HepG2 (cell line): ENCODE data around the gene KATNB1. TPM values are rescaled to one million over a fixed set of nuclear protein-coding genes. Genes with fewer than 3 reads are reported as not detected.

ENCODE experiments used
- AGO1 ChIP-seq: fragments of 200-400 bp; formaldehyde crosslinking; IDR thresholded peaks from 2 replicates; pipeline ENCODE4 v1.6.1; 2017; ENCODE audit warnings: mild to moderate bottlenecking, low read depth, low read length, moderate library complexity; ENCODE audit not compliant: poor library complexity, severe bottlenecking
- ELF1 ChIP-seq: sonication (generic); formaldehyde crosslinking; IDR thresholded peaks from 2 replicates; pipeline ENCODE4 v1.4.0; 2020; ENCODE audit warnings: missing genetic modification reagents
- FOXA1 ChIP-seq, 2 experiments: fragments of 450-650 bp in 1 of 2; sonication (generic) in 1 of 2; formaldehyde crosslinking in 1 of 2; IDR thresholded peaks; 2 replicates each; pipeline versions ENCODE4 v1.4.0 to v1.6.1; 2016 to 2020; ENCODE audit warnings: missing genetic modification reagents in 1 of 2
- NFIB ChIP-seq: sonication (generic); formaldehyde crosslinking; IDR thresholded peaks from 2 replicates; pipeline ENCODE4 v1.9.0; 2021; ENCODE audit warnings: missing genetic modification reagents, mild to moderate bottlenecking, borderline replicate concordance
- RFXAP ChIP-seq: sonication (generic); formaldehyde crosslinking; IDR thresholded peaks from 2 replicates; pipeline ENCODE4 v1.4.0; 2020; ENCODE audit warnings: missing genetic modification reagents, borderline replicate concordance
- TAF15 ChIP-seq: fragments of 200-400 bp; formaldehyde crosslinking; IDR thresholded peaks from one replicate; pipeline ENCODE4 v1.6.1; 2018; ENCODE audit warnings: mild to moderate bottlenecking, low read depth, low read length; ENCODE audit not compliant: poor library complexity, severe bottlenecking
- TFDP1 ChIP-seq: IDR thresholded peaks from 2 replicates; pipeline ENCODE4 v1.6.1; 2016; ENCODE audit warnings: missing compliant biosample characterization, missing genetic modification reagents, borderline replicate concordance
- YEATS2 ChIP-seq: sonication (generic); formaldehyde crosslinking; IDR thresholded peaks from 2 replicates; pipeline ENCODE4 v1.4.0; 2020; ENCODE audit warnings: missing genetic modification reagents, borderline replicate concordance
- ZBTB21 ChIP-seq: sonication (generic); formaldehyde crosslinking; IDR thresholded peaks from 2 replicates; pipeline ENCODE4 v1.4.0; 2020; ENCODE audit warnings: missing genetic modification reagents
- ZFP90 ChIP-seq: sonication (generic); formaldehyde crosslinking; IDR thresholded peaks from 2 replicates; pipeline ENCODE4 v1.8.0; 2022; ENCODE audit warnings: missing genetic modification reagents, mild to moderate bottlenecking, inconsistent platforms, borderline replicate concordance
- ZNF274 ChIP-seq: sonication (generic); formaldehyde crosslinking; IDR thresholded peaks from 2 replicates; pipeline ENCODE4 v1.5.1; 2020; ENCODE audit warnings: mild to moderate bottlenecking, missing genetic modification reagents
- ZNF281 ChIP-seq: sonication (generic); formaldehyde crosslinking; IDR thresholded peaks from 2 replicates; pipeline ENCODE4 v1.4.0; 2020; ENCODE audit warnings: missing genetic modification reagents, borderline replicate concordance
- ZNF546 ChIP-seq: sonication (generic); formaldehyde crosslinking; conservative IDR thresholded peaks from 2 replicates; pipeline ENCODE4 v1.8.1; 2023; ENCODE audit warnings: mild to moderate bottlenecking, missing genetic modification reagents
- ZNF572 ChIP-seq: sonication (generic); formaldehyde crosslinking; IDR thresholded peaks from 2 replicates; pipeline ENCODE4 v1.5.1; 2020; ENCODE audit warnings: mild to moderate bottlenecking, missing genetic modification reagents
- ZNF605 ChIP-seq: sonication (generic); formaldehyde crosslinking; IDR thresholded peaks from 2 replicates; pipeline ENCODE4 v1.8.0; 2022; ENCODE audit warnings: mild to moderate bottlenecking, missing genetic modification reagents
- ZNF652 ChIP-seq: IDR thresholded peaks from 2 replicates; pipeline ENCODE4 v1.6.1; 2016; ENCODE audit warnings: low read depth, borderline replicate concordance
- ZNF770 ChIP-seq: sonication (generic); formaldehyde crosslinking; IDR thresholded peaks from 2 replicates; pipeline ENCODE4 v1.5.0; 2020; ENCODE audit warnings: mild to moderate bottlenecking, missing genetic modification reagents
- ZNF841 ChIP-seq: sonication (generic); formaldehyde crosslinking; IDR thresholded peaks from 2 replicates; pipeline ENCODE4 v1.8.1; 2023; ENCODE audit warnings: missing genetic modification reagents, borderline replicate concordance
- ZNF850 ChIP-seq: sonication (generic); formaldehyde crosslinking; conservative IDR thresholded peaks from 2 replicates; pipeline ENCODE4 v1.9.0; 2021; ENCODE audit warnings: mild to moderate bottlenecking, missing genetic modification reagents
- polyA plus RNA-seq, 8 experiments: library from polyadenylated mRNA; depleted of rRNA in 3 of 8; stranded (reverse) in 7 of 8; unstranded in 1 of 8; fragments of >200 nt; fragmentation: Illumina TruSeq in 4 of 8; extraction: Trizol in 4 of 8; gene quantifications; 2 replicates each; pipeline versions ENCODE4 v1.2.1 to v1.2.3, GENCODE V29; 2011 to 2016; ENCODE audit warnings: low read depth in 4 of 8, missing spikeins in 1 of 8, mixed read lengths in 1 of 8; ENCODE audit not compliant: insufficient read depth in 1 of 8
- total RNA-seq, 5 experiments: library from RNA; depleted of rRNA; stranded (reverse); fragments of >200 nt; fragmentation: Illumina TruSeq; extraction: Trizol; gene quantifications; 2 replicates each; pipeline ENCODE4 v1.2.3, GENCODE V29; 2016; ENCODE audit warnings: low read depth in 1 of 5
- TF ChIP-seq, protein P1 (sequence below): sonication (generic); formaldehyde crosslinking; IDR thresholded peaks from 2 replicates; pipeline ENCODE4 v1.5.1; 2020; ENCODE audit warnings: mild to moderate bottlenecking, missing genetic modification reagents, borderline replicate concordance

KATNB1 gene
- total and polyA plus RNA-seq, 2 of the 13 experiments (the other 11 are each of a cell fraction or from before 2014, with no cell fraction given) = 31.5 to 43.5 TPM

DNA sequence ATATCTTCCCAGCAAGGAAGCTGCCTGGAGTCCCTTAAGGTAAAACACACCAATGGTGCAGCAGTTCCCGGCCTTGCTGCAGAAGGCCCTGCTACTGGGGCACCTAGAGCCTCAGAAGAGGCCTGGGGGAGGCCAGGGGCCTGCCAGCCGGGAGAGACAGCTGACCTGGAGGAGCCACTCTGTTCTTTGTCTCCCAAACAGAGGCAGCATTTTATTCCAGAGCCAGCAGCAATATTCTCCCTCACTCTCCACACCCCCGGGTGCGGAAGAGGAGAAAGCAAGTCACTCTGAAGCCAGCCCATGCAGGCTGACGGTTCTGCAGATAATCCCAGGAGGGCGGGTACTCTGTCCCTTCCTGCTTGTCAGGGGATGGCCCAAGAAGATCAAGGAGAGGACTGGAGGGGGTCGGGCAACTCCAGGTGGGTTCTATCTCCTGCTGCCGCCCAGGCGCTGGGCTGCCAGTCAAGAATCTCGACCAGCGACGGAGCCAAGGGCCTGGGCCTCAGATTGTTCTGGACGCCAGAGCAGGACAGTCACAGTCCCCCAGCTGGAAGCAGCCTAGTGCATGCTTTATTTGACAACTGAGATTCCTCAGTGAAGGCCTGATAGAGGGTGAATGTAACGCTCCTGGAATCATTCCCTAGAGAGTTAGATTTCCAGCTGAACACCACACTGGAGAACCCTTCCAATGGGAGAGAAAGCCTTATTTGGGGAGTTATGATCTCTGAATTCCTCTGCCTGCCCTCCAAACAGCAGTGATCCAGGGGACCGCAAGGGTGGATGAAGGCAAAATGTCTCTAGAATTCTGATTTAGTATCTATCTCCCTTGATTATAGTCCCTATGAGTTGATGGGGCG is 67.8 kb downstream of the KATNB1 start (continued):
- peak; percentile 87; the same call in 1 of the 2 replicates for TF ChIP-seq ZNF274
- TF ChIP-seq AGO1 = peak; percentile 10
- no peak for TF ChIP-seq NFIB (CRISPR knock-in tag)
- no peak for TF ChIP-seq ZNF572 (CRISPR knock-in tag)
- TF ChIP-seq ZNF770 (CRISPR knock-in tag) = peak; percentile 82
- no peak for TF ChIP-seq ZNF652 (CRISPR knock-in tag)
- 0 out of 2 replicates have a peak, but pooled peaks have one; percentile 20 for TF ChIP-seq ELF1
- TF ChIP-seq ZNF841 (CRISPR knock-in tag) = 0 out of 2 replicates have a peak, but pooled peaks have one; percentile 5
- 0 out of 2 replicates have a peak, but pooled peaks have one; percentile 28 for TF ChIP-seq ZBTB21 (CRISPR knock-in tag)
- TF ChIP-seq FOXA1 (IDR thresholded peaks at IDR 0.05) = no peak
- no peak for TF ChIP-seq FOXA1 (CRISPR knock-in tag; IDR thresholded peaks at IDR 0.05)
- peak; percentile 2; the same call in 1 of the 2 replicates for TF ChIP-seq ZNF281 (CRISPR knock-in tag)
- 0 out of 2 replicates have a peak, but pooled peaks have one; percentile 28 for TF ChIP-seq TFDP1 (CRISPR knock-in tag)
- TF ChIP-seq, protein P1, sequence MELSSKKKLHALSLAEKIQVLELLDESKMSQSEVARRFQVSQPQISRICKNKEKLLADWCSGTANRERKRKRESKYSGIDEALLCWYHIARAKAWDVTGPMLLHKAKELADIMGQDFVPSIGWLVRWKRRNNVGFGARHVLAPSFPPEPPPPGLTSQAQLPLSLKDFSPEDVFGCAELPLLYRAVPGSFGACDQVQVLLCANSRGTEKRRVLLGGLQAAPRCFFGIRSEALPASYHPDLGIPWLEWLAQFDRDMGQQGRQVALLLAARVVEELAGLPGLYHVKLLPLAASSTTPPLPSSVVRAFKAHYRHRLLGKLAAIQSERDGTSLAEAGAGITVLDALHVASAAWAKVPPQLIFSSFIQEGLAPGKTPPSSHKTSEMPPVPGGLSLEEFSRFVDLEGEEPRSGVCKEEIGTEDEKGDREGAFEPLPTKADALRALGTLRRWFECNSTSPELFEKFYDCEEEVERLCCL (CRISPR knock-in tag) = 0 out of 2 replicates have a peak, but pooled peaks have one; percentile 18
- TF ChIP-seq ZNF850 (CRISPR knock-in tag) = no peak
- peak; percentile 8 for TF ChIP-seq TAF15
- TF ChIP-seq ZFP90 (CRISPR knock-in tag) = peak; percentile 96; the same call in 1 of the 2 replicates
- 0 out of 2 replicates have a peak, but pooled peaks have one; percentile 25 for TF ChIP-seq RFXAP (CRISPR knock-in tag)
- TF ChIP-seq YEATS2 (CRISPR knock-in tag) = peak; percentile 15; the same call in 1 of the 2 replicates
- peak; percentile 36; the same call in 1 of the 2 replicates for TF ChIP-seq ZNF605 (CRISPR knock-in tag)
- no peak for TF ChIP-seq ZNF546
